HFFc6 (cell line): ENCODE data around the gene GPR108. TPM values are rescaled to one million over a fixed set of nuclear protein-coding genes. Genes with fewer than 3 reads are reported as not detected.
"Not testable (repeated sequence)": the region's sequence is repeated elsewhere in the genome, so short reads cannot be mapped to it uniquely, and the experiment has no call there.

Experiments
- DNase-seq: peaks from one replicate; pipeline ENCODE4 v3.0.0-alpha.2; 2018
- H3K27ac Mint-ChIP-seq: 2 replicates; pipeline ENCODE4 v1.8.0; 2020; ENCODE audit warnings: mild to moderate bottlenecking, mixed read lengths
- H3K27me3 Mint-ChIP-seq: 2 replicates; pipeline ENCODE4 v1.8.0; 2021; ENCODE audit warnings: mild to moderate bottlenecking, moderate library complexity, mixed read lengths; ENCODE audit not compliant: insufficient read depth
- H3K36me3 Mint-ChIP-seq: 2 replicates; pipeline ENCODE4 v1.8.0; 2021; ENCODE audit warnings: low read depth, mixed read lengths
- H3K4me1 Mint-ChIP-seq: 2 replicates; pipeline ENCODE4 v1.8.0; 2020; ENCODE audit warnings: low read depth, mixed read lengths
- H3K4me3 Mint-ChIP-seq: 2 replicates; pipeline ENCODE4 v1.8.0; 2020; ENCODE audit warnings: mild to moderate bottlenecking, moderate library complexity, mixed read lengths
- H3K9me3 Mint-ChIP-seq: 2 replicates; pipeline ENCODE4 v1.8.0; 2020; ENCODE audit warnings: mild to moderate bottlenecking, mixed read lengths
- total RNA-seq, 6 experiments: library from RNA; stranded (reverse); fragmentation: NEBNext Ultra II Directional; extraction: Animal tissue kit (Norgen Biotek cat#: 25700); gene quantifications; 2 replicates in 1 of 6; 3 replicates in 5 of 6; pipeline ENCODE4 v1.2.3, GENCODE V29; 2021
- TF ChIP-seq, protein P1 (sequence below): fragments of 200-600 bp; sonication (generic); IDR thresholded peaks from 2 replicates; pipeline ENCODE4 v1.5.0; 2021; ENCODE audit warnings: antibody characterized with exemption, mild to moderate bottlenecking

Gene GPR108
- total RNA-seq, 6 experiments from 2014 or later: 52.2 to 60.5 (median 56.4) TPM

DNA sequence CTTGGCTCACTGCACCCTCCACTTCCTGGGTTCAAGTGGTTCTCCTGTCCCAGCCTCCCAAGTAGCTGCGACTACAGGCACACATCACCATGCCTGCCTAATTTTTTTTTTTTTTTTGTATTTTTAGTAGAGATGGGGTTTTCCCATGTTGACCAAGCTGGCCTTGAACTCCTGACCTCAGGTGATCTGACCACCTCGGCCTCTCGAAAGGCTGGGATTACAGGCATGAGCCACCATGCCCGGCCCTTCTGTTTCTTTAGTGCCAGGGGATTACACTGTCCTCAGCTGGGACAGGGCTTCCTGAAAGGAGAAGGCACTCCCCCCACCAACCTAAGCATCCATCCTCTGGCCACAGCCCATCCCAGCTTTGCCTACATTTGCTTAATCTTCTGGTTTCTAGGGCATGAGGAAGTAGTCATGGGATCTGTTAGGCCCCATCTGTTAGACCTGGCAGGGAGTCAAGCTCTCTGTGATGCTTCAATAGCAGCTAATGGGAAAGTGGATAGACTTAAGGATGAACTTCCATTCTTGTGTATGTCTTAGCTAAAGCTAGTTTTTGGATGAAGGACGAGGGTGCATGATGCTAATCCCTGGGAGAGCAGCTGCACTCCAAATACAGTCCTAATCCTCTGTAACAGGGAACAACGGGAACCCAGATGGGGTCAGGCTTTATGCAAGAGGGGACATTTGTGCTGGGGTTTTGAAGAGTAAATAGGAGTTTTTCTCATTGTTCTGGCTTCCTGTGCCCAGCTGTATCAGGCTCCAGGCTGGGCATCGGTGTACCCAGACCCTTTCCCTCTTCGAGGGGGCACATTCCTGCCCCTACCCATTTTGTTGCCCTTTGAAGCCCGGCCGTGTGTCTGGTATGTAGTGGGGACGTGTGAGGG is 37.7 kb upstream of the GPR108 start:
- Mint-ChIP-seq H3K27ac (no peak overlapping the region), H3K4me3 (no peak overlapping the region)
- no peak for DNase-seq

DNA sequence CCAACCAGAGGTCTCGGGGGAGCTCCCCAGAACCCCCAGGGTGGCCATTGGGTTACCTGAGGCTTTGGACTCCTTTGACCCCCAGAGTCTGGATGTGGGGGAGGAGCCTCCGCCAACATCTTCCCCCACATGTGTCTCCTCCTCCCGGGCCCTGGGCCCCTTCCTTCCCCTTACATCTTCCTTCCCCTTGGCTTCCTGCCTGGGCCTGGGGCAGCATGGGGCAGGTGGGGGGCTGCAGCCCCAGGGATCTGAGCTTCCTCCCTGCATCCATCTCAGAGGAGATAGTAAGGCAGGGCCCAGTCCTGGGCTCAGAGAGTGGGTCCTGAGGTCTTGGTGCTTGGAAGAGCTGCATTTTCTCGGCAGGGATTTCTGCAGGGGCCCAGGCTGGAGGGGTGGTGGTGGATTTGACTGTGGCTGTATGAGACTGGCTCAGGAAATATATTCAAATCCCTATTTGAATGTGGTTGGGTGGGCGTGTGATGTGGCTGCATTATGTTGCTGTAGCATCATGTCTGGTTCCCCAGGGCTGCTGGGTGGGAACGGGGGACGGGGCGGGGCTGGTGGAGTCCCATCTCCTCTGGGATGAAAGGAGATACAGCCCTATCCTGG is 36.0 kb upstream of the GPR108 start:
- H3K9me3 Mint-ChIP-seq: no peaks in the 10 kb centered on the region; the same call in 1 of the 2 replicates
- no peaks in the 10 kb centered on the region for H3K4me1 Mint-ChIP-seq
- H3K36me3 Mint-ChIP-seq: no peaks in the 10 kb centered on the region
- TF ChIP-seq, protein P1, sequence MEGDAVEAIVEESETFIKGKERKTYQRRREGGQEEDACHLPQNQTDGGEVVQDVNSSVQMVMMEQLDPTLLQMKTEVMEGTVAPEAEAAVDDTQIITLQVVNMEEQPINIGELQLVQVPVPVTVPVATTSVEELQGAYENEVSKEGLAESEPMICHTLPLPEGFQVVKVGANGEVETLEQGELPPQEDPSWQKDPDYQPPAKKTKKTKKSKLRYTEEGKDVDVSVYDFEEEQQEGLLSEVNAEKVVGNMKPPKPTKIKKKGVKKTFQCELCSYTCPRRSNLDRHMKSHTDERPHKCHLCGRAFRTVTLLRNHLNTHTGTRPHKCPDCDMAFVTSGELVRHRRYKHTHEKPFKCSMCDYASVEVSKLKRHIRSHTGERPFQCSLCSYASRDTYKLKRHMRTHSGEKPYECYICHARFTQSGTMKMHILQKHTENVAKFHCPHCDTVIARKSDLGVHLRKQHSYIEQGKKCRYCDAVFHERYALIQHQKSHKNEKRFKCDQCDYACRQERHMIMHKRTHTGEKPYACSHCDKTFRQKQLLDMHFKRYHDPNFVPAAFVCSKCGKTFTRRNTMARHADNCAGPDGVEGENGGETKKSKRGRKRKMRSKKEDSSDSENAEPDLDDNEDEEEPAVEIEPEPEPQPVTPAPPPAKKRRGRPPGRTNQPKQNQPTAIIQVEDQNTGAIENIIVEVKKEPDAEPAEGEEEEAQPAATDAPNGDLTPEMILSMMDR: no peak
- no peak for DNase-seq
- no peak overlapping the region for H3K4me3 Mint-ChIP-seq
- no peak overlapping the region for H3K27ac Mint-ChIP-seq
- H3K27me3 Mint-ChIP-seq: peaks cover 7% of the 10 kb centered on the region

More for the DNA sequence above, 37.7 kb upstream of the GPR108 start:
- Mint-ChIP-seq H3K36me3 (no peaks in the 10 kb centered on the region), H3K27me3 (peaks cover 7% of the 10 kb centered on the region), H3K4me1 (no peaks in the 10 kb centered on the region), H3K9me3 (no peaks in the 10 kb centered on the region; the same call in 1 of the 2 replicates)
- TF ChIP-seq, protein P1: no peak

DNA sequence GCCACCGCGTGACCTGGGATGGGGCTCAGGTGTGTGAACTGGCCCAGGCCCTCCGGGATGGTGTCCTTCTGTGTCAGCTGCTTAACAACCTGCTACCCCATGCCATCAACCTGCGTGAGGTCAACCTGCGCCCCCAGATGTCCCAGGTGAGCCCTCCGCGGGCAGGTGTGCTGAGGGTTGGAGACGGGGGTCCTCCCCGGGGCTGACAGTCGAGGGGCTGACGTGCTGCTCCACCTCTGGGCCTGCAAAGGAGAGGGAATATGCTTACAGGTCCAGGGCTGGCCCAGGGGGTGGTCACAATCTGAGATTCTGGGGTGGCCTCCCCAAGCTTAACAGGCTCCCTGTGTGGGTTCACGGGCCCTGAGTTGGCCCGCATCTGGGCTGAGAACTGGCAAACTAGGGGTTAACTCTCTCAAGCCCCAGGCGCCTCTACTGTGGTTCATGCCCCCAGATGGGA is 35.5 kb upstream of the GPR108 start:
- Mint-ChIP-seq H3K27ac (no peak overlapping the region), H3K4me1 (no peaks in the 10 kb centered on the region), H3K36me3 (no peaks in the 10 kb centered on the region), H3K27me3 (peaks cover 7% of the 10 kb centered on the region), H3K9me3 (no peaks in the 10 kb centered on the region; the same call in 1 of the 2 replicates), H3K4me3 (no peak overlapping the region)
- TF ChIP-seq, protein P1: no peak
- DNase-seq: no peak

DNA sequence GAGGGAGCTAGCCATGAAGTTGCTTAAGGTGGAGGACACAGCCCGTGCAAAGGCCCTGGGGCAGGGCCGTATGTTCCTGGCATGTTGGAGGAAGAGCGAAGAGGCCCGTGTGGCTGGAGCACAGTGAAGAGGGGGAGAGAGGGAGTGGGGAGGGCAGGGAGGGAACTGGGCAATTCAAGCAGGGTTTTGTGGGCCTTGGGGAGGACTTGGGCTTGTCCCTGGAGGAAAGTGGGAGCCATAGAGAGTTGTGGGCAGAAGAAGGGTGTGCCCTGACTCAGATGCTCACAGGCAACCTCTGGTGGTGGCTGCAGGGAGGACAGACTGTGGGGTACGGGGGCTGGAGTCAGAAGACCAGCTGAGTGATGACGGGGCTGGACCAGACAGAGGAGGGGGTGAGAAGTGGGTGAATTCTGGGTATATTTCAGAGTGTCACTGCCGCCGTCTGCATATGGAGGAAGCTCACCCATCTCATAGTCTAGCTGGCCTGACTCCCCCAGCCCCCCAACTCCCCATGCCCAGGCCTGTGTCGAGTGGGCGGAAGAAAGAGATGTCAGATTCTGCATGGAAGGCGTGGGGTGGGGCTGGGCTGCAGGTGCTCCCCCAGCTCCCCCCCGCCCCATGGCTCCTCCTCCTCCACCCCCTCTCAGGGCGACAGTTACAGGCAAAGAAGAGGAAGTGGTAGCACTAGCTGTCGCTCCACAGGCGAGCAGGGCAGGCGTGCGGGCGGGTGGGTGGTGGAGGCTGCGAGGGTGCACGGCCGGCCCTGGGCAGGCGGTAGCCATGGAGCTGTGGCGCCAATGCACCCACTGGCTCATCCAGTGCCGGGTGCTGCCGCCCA is 34.9 kb upstream of the GPR108 start, which contains the start of gene VAV1:
Gene VAV1, plus strand, starts transcription at position 681 of the 838 bp plus-strand sequence. Its CDS starts 100 bp downstream, at position 781.
- Mint-ChIP-seq H3K4me1 (no peaks in the 10 kb centered on the region), H3K9me3 (no peaks in the 10 kb centered on the region; the same call in 1 of the 2 replicates), H3K4me3 (no peak within 1 kb of the TSS), H3K36me3 (no peaks in the 10 kb centered on the region), H3K27ac (no peak within 1 kb of the TSS), H3K27me3 (peaks cover 4% of the 10 kb centered on the region)
- DNase-seq: no peak
- TF ChIP-seq, protein P1: no peak

DNA sequence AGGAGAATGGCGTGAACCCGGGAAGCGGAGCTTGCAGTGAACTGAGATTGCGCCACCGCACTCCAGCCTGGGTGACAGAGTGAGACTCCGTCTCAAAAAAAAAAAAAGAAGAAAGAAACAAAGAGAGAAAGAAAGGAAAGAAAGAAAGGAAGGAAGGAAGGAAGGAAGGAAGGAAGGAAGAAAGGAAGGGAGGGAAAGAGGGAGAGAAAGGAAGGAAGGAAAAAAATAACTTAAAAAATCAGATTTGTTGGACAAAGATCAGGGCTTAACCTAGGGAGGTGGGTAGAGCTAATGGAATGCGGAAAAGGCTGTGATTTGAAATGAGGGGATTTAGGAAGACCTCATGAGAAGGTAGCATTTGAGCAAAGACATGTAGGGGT is 34.3 kb upstream of the GPR108 start:
- not testable (repeated sequence) for H3K36me3 Mint-ChIP-seq, H3K9me3 Mint-ChIP-seq, H3K4me3 Mint-ChIP-seq, H3K27me3 Mint-ChIP-seq, H3K4me1 Mint-ChIP-seq, DNase-seq, H3K27ac Mint-ChIP-seq
